Stimulated activated CD8-positive, alpha-beta memory T cell treated with anti-CD3 and anti-CD28 coated beads, Interleukin-15, amount 100 ng/mL, for 1 hour (primary cell): ENCODE data around the gene RGS1.

Experiments
- DNase-seq: peaks from one replicate; pipeline ENCODE4 v3.0.0-alpha.2; 2020; ENCODE audit warnings: low read depth

RGS1 gene

DNA sequence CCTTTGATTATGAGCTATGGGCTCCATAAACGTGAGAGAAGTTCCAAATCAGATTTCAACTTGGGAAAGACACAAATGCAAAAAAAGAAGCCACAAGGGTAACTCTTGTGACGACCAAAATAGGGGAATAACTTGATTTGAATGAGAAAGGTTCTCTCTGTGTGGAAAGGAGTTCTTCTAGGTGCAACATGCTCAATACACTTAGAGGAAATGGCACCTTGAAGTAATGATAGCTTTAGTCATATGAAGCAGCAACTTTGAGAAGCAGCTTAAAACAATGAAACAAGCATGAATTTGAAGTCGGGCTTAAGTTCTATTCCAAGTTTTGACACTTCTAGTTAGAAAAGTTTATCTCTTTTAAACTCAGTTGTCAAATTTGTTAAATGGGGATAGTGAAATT is 21.8 kb upstream of the RGS1 start:
- no peak for DNase-seq

DNA sequence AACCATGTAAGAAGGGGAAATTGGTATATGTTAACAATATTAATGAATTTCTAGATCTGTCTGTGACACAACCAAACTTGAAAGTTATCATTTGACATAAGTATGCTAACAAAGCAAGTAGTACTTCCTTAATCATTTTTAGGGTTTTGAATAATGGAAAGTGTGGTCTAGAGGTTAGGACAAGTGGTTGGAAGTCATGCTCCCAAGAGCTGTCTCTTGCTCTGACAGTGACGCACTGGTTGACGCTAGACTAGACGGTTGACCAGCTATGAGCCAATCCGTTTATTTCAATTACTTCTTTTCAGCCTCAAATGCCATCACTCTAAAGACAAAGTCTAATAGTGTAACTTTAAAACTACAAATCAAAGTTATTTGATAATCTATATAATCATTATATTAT is 20.7 kb upstream of the RGS1 start:
- no peak for DNase-seq

DNA sequence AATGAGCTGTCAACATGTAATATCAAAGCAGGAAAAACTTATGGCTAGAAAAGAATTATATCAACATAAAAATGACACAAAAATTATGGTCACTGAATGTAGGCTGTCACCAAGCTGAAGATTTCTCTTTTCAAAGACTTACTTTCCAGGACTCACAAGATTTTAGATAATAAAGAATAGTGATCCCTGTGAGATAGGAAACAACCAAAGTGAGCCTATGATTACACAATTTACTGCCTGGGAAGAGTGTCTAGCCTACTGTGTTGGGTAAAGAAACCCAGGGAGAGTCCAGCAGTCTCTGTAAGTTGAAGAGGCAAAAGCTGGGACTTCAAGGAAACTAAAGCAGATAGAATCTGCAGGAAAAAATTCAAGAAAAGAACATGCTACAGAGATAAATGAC is 20.2 kb upstream of the RGS1 start:
- DNase-seq: no peak

DNA sequence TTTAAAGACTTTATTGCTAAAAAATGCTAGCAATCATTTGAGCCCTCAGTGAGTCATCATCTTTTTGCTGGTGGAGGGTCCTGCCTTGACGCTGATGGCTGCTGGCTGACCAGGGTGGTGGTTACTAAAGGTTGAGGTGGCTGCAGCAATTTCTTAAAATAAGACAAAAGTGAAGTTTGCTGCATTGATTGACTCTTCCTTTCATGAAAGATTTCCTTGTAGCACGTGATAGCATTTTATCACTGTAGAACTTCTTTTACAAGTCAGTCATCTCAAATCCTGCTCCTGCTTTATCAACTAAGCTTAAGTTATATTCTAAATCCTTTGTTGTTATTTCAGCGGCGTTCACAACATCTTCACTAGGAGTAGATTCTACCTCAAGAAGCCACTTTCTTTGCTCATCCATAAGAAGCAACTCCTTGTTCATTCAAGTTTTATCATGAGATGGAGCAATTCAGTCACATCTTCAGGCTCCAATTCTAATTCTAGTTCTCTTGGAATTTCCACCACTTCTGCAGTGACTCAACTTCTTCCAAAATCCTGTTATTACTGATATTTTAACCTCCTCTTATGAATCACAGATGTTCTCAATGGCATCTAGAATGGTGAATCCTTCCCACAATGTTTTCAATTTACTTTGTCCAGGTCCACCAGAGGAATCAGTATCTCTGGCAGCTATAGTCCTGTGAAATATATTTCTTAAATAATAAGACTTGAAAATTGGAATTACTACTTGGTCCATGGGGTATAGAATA is 17.6 kb upstream of the RGS1 start:
- no peak for DNase-seq

DNA sequence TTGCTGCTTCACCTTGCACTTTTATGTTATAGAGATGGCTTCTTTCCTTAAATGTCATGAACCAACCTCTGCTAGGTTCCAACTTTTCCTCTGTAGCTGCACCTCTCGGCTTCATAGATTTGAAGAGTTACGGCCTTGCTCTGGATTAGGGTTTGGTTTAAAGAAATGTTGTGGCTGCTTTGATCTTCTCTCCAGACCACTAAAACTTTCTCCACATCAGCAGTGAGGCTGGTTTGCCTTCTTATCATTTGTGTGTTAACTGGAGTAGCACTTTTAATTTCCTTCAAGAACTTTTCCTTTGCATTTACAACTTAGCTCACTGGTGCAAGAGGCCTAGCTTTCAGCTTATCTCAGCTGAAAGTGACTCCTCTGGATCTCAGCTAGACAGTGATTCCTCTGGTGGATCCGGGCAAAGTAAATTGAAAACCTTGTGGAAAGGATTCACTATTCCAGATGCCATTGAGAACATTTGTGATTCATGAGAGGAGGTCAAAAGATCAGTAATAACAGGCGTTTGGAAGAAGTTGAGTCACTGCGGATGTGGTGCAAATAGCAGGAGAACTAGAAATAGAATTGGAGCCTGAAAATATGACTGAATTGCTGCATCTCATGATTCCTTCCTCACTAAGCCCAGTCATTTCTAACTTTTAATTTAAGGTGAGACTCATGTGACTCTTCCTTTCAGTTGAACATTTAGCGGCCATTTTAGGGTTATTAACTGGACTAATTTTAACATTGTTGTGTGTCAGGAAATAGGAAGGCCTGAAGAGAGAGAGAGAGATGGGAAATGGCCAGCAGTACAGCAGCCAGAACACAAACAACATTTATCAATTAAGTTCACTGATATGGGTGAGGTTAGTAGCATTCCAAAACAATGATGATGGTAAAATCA is 16.2 kb upstream of the RGS1 start:
- DNase-seq: no peak

DNA sequence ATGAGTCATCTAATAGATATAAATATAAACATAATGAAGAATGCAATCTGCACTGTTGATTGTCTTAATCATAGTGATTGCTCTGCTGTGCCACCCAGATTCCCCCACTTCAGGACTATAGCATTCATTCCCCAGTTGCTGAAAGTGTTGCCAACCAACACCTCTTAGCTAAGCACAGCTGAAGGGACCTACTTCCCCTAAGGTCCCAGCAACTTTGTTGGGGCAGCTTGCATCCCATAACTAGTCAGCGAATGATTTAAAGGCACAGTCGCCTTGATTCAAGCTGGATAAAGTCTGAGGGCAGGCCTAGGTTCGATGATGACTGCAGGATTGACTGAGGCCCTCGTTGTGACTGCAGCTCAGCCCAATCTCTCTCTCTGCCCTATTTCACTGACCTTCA is 14.3 kb upstream of the RGS1 start:
- DNase-seq: no peak

DNA sequence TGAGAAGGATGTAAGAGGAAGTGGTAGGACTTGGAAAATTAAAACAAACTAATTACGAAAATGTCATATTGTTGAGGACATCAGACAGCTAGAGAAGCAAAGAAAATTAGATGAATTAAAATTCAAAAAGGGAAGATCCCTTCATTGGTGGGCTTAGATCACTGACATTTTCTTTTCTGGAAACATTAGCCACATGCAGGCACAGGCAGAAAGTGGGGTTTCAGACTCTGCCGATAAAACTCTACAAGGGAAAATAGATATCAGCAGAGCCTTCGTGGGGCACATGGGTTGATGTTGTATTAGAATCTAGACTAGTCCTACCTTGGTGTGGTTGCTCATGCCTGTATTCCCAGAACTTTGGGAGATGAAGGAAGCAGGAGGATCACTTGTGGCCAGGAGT is 12.4 kb upstream of the RGS1 start:
- no peak for DNase-seq

DNA sequence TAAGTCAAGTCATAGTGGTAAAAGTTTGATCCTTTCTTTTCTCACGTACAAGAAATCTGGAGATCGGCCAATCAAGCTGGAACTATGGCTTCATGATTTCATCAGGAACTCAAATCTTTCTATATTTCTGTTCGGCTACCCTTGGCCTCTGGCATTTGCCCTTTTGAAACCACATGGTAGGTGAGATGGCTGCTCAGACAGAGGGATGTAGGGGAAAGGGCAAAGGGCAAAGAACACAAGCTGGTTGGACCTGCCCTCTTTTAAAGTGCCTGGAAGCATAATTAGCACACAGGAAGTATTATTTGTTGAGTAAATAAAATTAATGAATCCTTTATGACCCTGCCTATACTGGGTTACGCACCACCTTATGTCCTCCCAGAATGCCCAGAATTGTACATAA is 11.5 kb upstream of the RGS1 start:
- DNase-seq: no peak

DNA sequence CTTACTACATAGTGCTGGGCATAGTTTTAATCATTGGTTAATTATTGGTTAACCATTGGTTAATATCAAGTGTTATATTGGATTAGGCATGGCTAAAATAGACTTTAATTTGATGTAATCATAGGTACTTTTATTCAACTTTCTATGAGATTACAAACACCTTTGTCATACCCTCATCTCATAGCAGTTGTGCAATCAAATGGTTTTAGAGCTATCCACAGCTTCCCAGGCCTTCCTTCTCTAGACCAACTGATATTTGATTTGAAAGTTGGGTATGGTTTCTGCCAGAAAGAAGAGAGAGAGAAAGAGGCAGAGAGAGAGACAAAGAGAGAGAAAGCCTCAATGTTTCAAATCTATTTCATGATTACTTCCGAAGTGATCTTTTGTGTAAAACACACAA is 9.6 kb upstream of the RGS1 start:
- DNase-seq: no peak

DNA sequence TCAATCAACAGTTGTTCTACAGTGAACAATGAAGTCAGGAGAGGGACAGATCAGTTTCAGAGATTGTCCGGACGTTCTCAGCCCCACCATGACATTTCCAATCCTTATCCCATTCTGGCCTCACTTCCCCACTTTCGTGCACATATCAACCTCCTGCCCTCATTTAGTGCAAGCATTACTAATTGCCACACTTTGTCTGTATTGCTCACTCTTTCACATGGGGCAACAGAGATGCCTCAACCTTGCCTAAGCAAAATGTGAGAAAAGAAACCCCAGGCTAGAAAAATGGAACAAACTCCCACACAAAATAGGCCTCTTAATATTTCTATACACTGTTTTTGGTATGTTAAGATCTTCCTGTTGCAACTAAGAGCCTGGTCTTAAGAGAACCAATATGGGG is 8.9 kb upstream of the RGS1 start:
- DNase-seq: no peak

DNA sequence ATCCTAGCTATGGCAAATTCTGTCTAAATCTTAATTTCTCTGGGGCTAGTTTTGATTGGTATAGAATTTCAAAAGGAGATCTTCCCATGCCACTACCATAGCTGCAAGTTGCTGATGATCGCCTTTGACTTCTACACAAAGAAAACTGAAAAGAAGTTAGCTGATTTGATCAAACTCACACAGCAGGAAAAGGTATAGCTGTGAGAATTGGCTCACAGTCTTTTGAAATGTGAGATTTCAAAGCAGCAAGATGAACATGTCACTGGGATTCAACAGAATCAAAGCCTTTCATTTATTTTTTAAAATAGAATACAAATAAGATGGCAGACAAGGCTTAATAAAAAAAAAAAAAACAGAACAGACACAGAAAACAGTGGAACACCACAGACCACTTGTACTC is 7.5 kb upstream of the RGS1 start:
- DNase-seq: no peak

DNA sequence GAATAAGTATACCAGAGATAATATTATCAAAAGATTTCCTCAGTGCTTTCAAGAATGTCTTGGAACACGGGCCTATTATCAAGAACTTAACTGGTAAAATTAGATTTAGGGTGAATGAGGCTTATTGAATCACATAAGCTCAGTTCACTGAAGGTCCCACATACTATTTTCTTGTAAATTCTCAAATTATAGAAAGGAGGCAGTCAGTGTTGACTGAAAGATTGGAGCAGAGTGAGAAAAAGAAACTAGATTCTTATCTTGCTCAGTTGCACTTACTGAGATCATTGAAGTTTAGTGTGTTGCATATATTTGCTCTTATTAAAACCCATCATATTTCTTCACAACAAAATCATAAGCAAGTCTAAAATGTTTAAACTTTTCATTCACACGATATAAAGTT is 3.9 kb upstream of the RGS1 start:
- DNase-seq: no peak

DNA sequence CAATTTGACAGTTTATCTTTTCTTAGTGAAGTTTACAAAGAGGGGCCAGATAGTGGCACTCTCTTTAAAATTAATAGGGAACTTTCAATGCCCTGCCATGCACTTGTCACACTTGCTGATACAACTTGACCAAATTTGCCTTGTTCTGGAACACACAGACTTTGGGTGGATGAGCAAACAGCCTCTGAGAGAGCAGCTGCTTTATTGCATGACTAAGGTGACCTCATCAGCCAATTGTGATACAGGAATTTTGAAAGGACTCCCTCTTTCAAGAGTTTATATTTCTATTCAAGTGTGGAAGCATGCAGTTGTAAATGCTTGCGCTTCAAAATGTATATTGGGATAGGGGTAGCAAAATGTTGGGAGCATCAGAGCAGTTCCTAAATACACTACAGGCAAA is 2.1 kb upstream of the RGS1 start:
- DNase-seq: no peak

DNA sequence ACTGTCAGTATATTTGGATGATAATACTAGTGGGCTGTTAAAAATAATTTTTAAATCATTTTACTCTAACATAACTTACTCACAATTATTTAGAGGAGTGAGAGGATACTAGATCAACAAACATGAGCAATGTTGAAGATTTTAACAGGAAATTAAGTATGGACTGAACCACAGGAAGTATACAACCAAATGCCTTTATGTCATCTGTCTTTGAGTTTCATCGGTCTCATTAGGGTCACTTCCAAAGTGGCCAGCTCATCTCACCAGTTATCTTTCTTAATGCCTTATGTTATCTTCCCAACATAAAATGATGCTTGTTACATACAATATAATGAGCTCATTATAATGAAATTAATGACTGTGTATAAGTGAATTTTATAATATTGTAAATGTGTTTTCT is 1.5 kb upstream of the RGS1 start:
- no peak for DNase-seq

DNA sequence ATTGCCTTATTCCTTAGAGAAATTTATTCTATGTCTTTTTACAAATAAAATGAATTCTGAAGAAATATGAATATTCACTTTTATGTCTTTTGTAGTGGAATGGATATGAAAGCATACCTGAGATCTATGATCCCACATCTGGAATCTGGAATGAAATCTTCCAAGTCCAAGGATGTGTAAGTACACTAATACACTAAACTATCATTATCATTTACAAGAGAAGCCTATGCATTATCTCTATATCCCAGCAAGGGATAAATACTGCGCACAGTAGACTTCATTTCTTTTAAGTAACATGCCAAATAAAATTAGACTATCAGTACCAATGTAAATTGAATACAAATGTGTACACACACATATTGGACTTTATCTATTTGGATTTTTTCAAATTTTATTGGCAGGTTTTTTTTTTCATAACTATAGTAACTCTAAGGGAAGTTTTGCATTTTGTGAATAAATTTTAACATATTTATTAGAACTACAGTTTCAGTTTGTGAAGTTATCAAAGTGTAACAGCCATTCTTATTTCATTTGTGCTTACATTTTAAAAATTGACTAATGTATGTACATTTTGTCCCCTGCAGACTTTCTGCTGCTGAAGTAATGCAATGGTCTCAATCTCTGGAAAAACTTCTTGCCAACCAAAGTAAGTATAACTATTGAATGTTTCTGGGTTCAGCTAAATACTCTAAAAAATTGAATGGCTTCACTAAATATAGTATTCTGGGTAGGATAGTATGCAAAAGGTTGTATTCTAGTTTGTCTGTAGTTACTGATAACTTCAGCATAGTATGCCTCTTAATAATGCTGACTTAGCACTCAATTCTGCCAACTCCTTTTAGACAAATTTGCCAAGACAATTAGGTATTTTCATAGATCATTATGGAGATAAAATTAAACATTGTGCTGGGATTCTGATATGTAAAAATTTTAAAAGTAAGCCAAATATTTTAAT is 894 bp downstream of the RGS1 start:
- no peak for DNase-seq

DNA sequence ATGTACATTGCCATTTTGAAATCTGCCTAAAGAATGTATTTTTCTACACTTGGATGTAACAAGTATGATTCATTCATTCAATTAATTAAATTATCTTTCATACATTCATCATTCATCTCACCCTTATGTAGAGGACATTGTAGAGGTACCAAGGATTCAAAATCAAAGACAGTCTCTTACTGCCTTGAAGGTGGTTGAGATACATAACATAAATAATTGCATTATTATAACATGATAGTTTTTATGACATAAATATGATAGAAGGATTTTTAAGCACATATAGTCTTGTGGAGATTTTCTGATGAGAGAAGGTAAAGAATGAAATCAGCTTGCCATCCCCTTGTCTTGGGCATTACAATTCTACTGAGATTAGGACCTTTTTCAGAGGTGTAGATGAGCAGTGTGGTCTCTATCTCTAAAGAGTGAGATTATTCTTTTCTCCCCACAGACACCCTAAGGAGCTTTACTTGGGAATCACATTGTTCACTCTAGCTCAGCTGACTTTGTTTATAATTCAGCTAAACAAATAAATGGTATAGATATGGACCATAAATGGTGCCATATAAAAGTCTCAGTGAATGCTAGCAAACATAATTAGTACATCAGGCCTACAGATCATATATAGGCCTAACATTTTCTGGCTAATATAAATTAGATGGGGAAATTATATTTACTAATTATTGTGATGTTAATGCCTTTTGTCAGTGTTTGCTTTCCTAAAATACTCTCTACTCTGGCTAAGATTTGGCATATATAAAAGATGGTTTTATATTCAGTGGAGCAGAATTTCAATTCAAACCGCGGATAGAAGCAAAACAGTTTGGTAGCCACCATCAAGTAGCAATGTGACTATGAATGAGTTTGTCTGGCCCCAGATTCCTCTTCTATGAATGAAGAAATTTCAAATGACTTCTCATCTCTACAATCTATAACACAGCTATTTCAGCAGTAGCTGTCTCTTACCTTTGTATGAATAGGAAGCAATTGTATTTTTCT is 1.9 kb downstream of the RGS1 start:
- DNase-seq: no peak

DNA sequence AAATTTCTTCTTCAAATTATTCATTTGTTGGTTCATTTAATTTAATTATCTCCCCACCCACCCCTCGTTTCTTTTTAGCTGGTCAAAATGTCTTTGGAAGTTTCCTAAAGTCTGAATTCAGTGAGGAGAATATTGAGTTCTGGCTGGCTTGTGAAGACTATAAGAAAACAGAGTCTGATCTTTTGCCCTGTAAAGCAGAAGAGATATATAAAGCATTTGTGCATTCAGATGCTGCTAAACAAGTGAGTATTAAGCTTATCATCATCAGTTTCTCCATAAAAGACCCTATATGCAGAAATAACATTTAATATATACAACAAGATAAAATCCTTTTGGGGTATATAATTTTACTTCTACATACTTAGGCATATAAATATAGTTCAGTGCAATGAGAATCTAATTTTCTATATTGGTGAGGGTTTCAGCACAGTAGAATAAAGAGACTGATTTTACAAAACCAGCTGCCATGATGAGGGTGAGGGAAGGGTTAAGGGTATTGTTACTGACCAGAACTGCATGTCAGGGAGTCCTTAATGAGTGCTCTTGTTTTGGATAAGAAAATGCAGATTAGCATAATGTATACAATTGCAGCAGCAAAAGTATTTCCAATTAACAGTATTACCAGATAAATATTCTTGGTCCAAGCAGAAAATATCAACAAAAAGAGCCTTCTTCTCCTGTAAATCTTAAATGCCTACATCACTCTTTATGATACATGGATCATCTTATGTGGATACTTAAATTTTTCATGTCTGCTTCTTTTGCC is 2.8 kb downstream of the RGS1 start:
- DNase-seq: no peak

DNA sequence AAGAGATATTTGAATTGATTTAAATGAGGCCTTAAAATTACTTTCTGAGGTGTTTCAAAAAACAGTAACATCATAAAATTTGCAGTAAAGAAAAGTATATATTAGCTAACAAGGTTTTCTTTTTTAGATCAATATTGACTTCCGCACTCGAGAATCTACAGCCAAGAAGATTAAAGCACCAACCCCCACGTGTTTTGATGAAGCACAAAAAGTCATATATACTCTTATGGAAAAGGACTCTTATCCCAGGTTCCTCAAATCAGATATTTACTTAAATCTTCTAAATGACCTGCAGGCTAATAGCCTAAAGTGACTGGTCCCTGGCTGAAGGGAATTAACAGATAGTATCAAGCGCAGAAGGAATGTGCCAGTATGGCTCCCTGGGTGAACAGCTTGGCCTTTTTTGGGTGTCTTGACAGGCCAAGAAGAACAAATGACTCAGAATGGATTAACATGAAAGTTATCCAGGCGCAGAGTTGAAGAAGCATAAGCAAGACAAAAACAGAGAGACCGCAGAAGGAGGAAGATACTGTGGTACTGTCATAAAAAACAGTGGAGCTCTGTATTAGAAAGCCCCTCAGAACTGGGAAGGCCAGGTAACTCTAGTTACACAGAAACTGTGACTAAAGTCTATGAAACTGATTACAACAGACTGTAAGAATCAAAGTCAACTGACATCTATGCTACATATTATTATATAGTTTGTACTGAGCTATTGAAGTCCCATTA is 3.6 kb downstream of the RGS1 start:
- no peak for DNase-seq

DNA sequence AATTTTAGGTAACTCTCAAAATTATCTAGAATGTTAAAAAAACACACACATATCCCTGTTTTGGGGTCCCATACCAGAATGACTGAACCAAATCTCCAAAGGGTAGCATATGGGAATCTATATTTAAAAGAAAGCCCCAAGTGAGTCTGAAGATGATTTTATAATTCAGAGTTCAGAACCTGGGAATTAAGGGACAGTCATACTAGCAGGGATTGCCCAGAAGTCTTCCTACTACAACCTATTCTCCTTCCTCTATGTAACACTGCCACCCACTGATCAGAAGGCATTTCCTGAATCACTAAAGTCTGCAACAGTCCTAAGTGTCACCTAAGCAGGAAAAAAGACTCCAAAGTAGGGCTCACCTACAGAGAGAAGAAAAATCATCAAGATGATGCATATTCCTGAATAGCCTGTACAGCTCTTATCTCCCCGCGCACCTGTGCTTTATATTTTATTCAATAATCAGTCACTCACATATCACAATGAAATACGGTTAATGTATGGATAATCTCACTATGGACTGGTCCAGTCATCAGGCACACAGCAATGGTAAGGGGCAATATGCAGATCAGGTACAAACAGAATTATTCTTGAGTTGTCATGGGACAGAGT is 4.9 kb downstream of the RGS1 start:
- DNase-seq: no peak
